ENCODE data around the gene KL. TPM values are rescaled to one million over a fixed set of nuclear protein-coding genes. Genes with fewer than 3 reads are reported as not detected.

KL gene
- total and polyA plus RNA-seq, 12 donors: 0.24 to 2.8 (median 0.78) TPM

DNA sequence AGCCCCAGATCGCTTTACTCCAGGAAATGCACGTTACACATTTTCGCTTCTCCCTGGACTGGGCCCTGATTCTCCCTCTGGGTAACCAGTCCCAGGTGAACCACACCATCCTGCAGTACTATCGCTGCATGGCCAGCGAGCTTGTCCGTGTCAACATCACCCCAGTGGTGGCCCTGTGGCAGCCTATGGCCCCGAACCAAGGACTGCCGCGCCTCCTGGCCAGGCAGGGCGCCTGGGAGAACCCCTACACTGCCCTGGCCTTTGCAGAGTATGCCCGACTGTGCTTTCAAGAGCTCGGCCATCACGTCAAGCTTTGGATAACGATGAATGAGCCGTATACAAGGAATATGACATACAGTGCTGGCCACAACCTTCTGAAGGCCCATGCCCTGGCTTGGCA is 44.6 kb downstream of the KL start:
- Histone ChIP-seq H3K36me3 (replicated peaks in 1 of 2) (no peaks in the 10 kb centered on the region), H3K4me3 (no peak overlapping the region), H3K27me3 (no peaks in the 10 kb centered on the region), H3K4me1 (replicated peaks in 1 of 2) (no peaks in the 10 kb centered on the region), H3K9me3 (replicated peaks in 1 of 3) (no peaks in the 10 kb centered on the region), H3K27ac (no peak overlapping the region)
- no peak for DNase-seq
- intact Hi-C loops (cut with DNase I): no loop called here
- WGBS, 4 donors: 88 to 95% (median 93%) methylated on average over 10 to 15 of the region's 15 CpGs
- no peak for TF ChIP-seq POLR2A (IDR thresholded peaks at IDR 0.05)
- TF ChIP-seq, protein P1, sequence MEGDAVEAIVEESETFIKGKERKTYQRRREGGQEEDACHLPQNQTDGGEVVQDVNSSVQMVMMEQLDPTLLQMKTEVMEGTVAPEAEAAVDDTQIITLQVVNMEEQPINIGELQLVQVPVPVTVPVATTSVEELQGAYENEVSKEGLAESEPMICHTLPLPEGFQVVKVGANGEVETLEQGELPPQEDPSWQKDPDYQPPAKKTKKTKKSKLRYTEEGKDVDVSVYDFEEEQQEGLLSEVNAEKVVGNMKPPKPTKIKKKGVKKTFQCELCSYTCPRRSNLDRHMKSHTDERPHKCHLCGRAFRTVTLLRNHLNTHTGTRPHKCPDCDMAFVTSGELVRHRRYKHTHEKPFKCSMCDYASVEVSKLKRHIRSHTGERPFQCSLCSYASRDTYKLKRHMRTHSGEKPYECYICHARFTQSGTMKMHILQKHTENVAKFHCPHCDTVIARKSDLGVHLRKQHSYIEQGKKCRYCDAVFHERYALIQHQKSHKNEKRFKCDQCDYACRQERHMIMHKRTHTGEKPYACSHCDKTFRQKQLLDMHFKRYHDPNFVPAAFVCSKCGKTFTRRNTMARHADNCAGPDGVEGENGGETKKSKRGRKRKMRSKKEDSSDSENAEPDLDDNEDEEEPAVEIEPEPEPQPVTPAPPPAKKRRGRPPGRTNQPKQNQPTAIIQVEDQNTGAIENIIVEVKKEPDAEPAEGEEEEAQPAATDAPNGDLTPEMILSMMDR (IDR thresholded peaks at IDR 0.05): no peak

GRCh38 chr13:33066329-33066728 is 50.1 kb downstream of the KL start:
- Histone ChIP-seq H3K9me3 (replicated peaks in 1 of 3) (no peaks in the 10 kb centered on the region), H3K27ac (no peak overlapping the region), H3K4me3 (no peak overlapping the region), H3K36me3 (replicated peaks in 1 of 2) (no peaks in the 10 kb centered on the region), H3K27me3 (no peaks in the 10 kb centered on the region), H3K4me1 (replicated peaks in 1 of 2) (no peaks in the 10 kb centered on the region)
- WGBS, 4 donors: 95 to 98% (median 96%) methylated on average over 13 to 18 of the region's 18 CpGs
- TF ChIP-seq, protein P1 (IDR thresholded peaks at IDR 0.05): no peak
- TF ChIP-seq POLR2A (IDR thresholded peaks at IDR 0.05): no peak
- intact Hi-C loops (cut with DNase I): no loop called here
- DNase-seq: no peak

GRCh38 chr13:33069365-33069764 is 53.1 kb downstream of the KL start:
- intact Hi-C loops (cut with DNase I): no loop called here
- Histone ChIP-seq H3K27me3 (no peaks in the 10 kb centered on the region), H3K4me1 (replicated peaks in 1 of 2) (no peaks in the 10 kb centered on the region), H3K4me3 (no peak overlapping the region), H3K9me3 (replicated peaks in 1 of 3) (no peaks in the 10 kb centered on the region), H3K27ac (no peak overlapping the region), H3K36me3 (replicated peaks in 1 of 2) (no peaks in the 10 kb centered on the region)
- DNase-seq: no peak
- TF ChIP-seq, protein P1 (IDR thresholded peaks at IDR 0.05): peak; percentile 13 to 55 (median 42)
- no peak for TF ChIP-seq POLR2A (IDR thresholded peaks at IDR 0.05)
- 39 to 54% (median 46%) methylated on average over 2 of the region's 2 CpGs for WGBS, 4 donors

DNA sequence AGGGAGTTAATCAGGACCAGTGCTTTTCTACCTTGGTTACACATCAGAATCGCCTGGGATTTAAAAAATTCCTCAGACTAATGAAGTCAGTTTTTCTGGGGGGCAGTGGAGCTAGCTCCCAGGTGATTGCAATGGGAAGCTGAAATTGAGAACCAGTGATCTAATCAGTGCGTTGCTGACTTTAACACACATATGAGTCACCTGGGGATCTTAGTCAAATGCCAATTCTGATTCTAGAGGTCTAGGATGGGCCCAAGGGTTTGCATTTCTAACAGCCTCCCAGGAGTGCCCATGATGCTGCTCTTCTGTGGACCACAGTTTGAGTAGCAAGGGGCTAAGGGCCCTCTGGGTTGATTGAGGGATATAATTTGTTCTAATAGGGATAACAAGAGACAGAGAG is 54.5 kb downstream of the KL start:
- DNase-seq: no peak
- WGBS, 4 donors: 62 to 77% (median 73%) methylated on average over 2 of the region's 2 CpGs
- Histone ChIP-seq H3K27me3 (no peaks in the 10 kb centered on the region), H3K4me1 (replicated peaks in 1 of 2) (no peaks in the 10 kb centered on the region), H3K4me3 (no peak overlapping the region), H3K27ac (no peak overlapping the region), H3K36me3 (replicated peaks in 1 of 2) (no peaks in the 10 kb centered on the region), H3K9me3 (replicated peaks in 1 of 3) (no peaks in the 10 kb centered on the region)
- no peak for TF ChIP-seq POLR2A (IDR thresholded peaks at IDR 0.05)
- TF ChIP-seq, protein P1 (IDR thresholded peaks at IDR 0.05): no peak
- intact Hi-C loops (cut with DNase I): no loop called here

Data from adrenal gland (tissue), 12 donors.